SK-MEL-5 (cell line): ENCODE results near the gene CCDC86. TPM values are rescaled to one million over a fixed set of nuclear protein-coding genes. Genes with fewer than 3 reads are reported as not detected.
A peak's percentile ranks its signal among the peaks of the same experiment; 100 is the strongest.

Experiments
- DNase-seq: peaks from one replicate; pipeline ENCODE4 v3.0.0-alpha.2; 2016; ENCODE audit warnings: low read depth, low spot score
- in situ Hi-C: cut with HindIII; loops from 2 replicates; pipeline ENCODE4 v1.10.0; 2016; ENCODE audit warnings: low sequenced_read_pairs, high pct_unique_total_duplicates, low pct_unique_long_range_greater_than_20kb
- total RNA-seq: library from RNA; depleted of rRNA; stranded (reverse); fragments of >200 nt; shearing (Covaris generic); gene quantifications from 2 replicates; pipeline ENCODE4 v1.2.3, GENCODE V29; 2014

Gene CCDC86
- total RNA-seq, 1 experiment from 2014 or later = 9.2 TPM

DNA sequence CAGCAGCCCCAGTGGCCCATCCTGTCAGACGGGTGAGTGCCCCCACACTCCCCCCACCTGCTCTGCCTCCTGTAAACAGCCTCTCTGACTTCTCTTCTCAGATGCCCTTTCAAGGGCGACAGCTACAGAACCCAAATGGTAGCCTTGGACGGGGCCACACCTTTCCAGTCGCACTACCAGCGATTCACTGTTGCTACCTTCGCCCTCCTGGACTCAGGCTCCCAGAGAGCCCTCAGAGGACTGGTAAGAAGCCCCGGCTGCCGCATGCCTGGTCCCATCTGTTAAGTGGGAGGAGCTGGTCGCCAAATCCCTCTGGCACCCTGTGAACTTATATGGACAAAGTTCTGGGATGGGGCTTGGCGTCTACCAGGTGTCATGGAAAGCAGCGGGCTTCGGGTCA is 31.6 kb downstream of the CCDC86 start:
- in situ Hi-C loops = no loop called here
- DNase-seq = no peak

- no peak for DNase-seq
- in situ Hi-C loops = no loop called here
These were observed 32.8 kb downstream of the CCDC86 start for GRCh38 chr11:60874421-60875365.

GRCh38 chr11:60875366-60876167 is 33.7 kb downstream of the CCDC86 start:
- DNase-seq = no peak
- in situ Hi-C loops = no loop called here

DNA sequence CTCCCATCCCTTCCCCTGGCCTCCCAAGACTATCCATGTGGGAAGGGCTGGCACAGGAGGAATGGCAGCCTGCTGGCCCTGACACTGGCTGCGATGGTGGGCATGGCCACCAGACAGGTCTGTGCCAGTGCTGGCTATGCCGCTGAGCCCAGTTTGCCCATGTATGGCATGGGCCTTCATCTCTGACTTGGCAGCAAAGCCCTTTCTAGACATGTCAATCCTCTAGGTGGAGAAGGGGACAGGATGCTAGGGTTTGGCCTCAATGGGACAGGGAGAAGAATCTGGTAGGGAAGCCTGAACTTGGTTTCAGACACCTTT is 34.2 kb downstream of the CCDC86 start:
- in situ Hi-C loops = no loop called here
- DNase-seq = no peak

DNA sequence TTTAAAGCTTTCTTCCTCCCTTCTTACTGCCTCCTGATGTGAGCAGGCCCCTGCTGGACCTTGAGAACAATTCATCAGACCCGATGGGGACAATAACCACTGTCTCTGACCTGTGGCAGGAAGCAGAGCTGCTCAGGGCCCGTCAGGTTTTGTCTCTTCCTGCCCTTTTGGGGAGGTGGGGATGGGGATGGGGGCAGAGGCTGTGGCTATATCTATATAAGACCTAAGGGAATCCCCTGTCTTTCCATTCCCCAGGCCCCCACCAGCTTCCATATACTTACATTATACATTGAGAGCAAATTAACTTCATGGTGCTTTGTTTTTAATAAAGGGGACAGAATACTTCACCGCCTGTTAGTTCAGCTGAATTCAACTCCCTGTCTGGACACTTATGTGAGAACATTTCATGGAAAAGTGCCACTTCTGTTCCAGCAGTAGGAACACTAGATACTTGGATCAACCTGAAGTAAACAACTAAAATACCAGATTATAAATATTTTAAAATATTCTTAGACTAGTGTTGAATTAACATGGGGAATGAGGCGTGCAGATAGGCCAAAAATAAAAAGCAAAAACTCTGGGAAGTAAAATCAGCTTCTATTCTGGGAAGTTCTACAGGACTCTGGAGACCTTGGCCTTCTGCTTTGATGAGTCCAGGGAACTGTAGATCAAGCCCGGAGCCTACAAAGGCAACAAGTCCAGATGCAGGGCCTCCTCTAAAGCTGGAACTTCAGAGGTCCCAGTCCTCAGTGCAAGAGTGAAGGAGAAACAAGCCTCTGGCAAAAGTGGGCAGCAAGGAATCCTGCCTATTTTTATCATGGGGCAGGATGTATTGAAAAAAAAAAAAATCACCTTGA is 36.6 kb downstream of the CCDC86 start:
- DNase-seq = no peak
- in situ Hi-C loops = no loop called here

DNA sequence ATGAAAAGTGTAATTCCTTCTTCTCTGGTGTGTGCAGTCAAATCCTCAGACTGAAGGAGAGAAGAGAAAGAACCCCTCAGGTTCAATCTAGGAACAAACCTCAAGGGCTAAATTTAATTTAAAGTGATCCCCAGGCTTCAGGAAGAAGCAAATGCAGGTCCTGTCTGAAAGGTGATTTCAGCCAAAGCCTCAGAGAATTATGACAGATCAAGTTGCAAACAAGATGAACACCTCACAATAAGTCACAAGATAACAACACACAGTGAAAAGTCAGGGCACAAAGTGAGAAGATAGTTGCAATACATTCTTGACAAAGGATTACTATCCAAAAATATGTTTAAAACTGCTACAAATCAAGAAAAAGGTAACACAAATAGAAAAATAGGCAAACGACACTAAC is 37.2 kb downstream of the CCDC86 start:
- in situ Hi-C loops = no loop called here
- DNase-seq = no peak

DNA sequence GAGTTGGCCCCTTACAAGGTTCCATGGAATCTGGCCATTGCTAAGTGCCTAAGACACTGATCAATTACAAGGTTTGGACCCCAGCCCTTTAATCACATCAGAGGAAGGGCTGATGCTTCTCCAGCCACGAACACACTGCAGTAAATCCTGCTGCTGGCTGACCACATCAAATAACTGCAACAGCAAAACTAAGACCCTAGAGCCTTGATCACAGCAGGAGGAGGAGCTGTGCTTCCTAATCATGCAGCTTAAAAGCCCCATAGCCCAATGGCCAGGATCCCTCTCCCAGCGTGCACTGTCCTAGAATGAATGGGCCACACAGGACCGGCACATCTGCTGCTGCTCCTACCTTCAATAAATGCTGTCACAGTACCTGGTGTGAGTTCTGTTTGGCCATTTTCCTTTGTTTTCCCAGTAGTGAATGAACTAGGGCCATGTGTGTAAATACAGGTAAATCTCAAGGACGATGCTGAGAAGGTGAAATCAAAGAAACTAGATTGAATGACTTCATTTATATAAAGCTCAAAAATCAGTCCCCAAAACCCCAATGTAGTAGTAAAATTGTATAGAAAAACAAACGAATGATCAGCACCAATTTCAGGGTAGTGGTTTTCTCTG is 38.2 kb downstream of the CCDC86 start:
- no peak for DNase-seq
- in situ Hi-C loops = no loop called here

- no peak for DNase-seq
These were observed 38.9 kb downstream of the CCDC86 start for GRCh38 chr11:60880643-60881282.

GRCh38 chr11:60887556-60887955 is 45.6 kb downstream of the CCDC86 start:
- in situ Hi-C loops = no loop called here
- peak; percentile 62 for DNase-seq

More at GRCh38 chr11:60880643-60881282, 38.9 kb downstream of the CCDC86 start:
- in situ Hi-C loops = no loop called here

GRCh38 chr11:60889869-60890311 is 48.0 kb downstream of the CCDC86 start:
- no peak for DNase-seq
- in situ Hi-C loops = no loop called here

- in situ Hi-C loops = no loop called here
- no peak for DNase-seq
These were observed 48.8 kb downstream of the CCDC86 start for GRCh38 chr11:60890696-60891095.

DNA sequence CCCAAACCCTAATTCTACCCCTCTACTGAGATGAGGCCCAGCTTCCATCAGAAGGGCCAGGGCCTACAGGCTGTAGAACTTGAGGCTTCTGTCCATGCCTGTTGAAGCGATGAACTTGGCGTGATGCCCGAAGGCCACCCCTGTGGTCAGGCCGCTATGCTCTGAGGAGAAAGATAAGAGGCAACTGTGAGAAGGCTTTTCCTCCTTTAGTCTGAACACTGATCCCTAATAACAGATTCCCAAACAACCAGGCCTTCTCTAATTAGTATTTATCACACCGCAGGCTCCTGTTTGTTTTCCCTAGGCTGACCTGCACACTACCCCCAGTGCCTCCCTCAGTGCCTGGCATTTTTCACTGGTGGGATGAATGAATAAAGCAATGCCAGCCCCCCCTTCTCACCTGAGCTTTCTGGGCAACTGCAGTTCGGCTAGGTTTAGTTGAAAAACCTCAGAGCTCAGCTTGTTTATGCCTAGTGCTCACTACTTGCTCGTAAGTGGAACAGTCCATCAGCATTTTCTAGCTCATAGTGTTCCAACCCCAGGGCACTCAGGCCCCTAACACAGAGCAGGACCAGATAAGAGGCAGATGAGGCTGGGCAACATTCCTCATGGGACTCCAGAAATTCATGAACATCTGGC is 49.3 kb downstream of the CCDC86 start:
- DNase-seq = no peak
- in situ Hi-C loops = no loop called here

DNA sequence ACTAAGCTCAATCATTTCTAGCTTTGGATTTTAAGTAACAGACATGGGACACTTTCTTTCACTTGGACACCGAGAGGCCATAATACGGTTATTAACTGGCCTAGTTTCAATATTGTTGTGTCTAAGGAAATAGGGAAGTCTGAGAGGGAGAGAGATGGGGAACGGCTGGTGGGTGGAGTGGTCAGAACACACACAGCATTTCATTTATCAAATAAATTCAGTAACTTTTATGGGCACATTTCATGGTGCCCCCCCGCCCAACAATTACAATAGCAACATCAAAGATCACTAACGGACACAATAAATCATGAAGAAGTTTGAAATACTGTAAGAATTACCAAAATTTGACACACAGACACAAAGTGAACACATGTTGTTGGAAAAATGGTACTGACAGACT is 53.8 kb downstream of the CCDC86 start:
- in situ Hi-C loops = no loop called here
- DNase-seq = no peak

- no peak for DNase-seq
- in situ Hi-C loops = no loop called here
These were observed 55.6 kb downstream of the CCDC86 start for GRCh38 chr11:60897496-60897895.

- DNase-seq = peak; percentile 80
- in situ Hi-C loops = no loop called here
These were observed 57.4 kb downstream of the CCDC86 start for GRCh38 chr11:60899046-60899936.

- in situ Hi-C loops = no loop called here
- DNase-seq = no peak
These were observed 58.1 kb downstream of the CCDC86 start for GRCh38 chr11:60899977-60900376.
